ENCODE results near the gene TCP1. TPM values are rescaled to one million over a fixed set of nuclear protein-coding genes. Genes with fewer than 3 reads are reported as not detected.

The TCP1 gene
- polyA plus RNA-seq, 1 experiment: 144 TPM

GRCh38 chr6:159806021-159806458 is 16.6 kb upstream of the TCP1 start:
- TF ChIP-seq, protein P1, sequence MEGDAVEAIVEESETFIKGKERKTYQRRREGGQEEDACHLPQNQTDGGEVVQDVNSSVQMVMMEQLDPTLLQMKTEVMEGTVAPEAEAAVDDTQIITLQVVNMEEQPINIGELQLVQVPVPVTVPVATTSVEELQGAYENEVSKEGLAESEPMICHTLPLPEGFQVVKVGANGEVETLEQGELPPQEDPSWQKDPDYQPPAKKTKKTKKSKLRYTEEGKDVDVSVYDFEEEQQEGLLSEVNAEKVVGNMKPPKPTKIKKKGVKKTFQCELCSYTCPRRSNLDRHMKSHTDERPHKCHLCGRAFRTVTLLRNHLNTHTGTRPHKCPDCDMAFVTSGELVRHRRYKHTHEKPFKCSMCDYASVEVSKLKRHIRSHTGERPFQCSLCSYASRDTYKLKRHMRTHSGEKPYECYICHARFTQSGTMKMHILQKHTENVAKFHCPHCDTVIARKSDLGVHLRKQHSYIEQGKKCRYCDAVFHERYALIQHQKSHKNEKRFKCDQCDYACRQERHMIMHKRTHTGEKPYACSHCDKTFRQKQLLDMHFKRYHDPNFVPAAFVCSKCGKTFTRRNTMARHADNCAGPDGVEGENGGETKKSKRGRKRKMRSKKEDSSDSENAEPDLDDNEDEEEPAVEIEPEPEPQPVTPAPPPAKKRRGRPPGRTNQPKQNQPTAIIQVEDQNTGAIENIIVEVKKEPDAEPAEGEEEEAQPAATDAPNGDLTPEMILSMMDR (IDR thresholded peaks at IDR 0.05; ENCODE audit: insufficient read depth, low read depth, low read length): no peak
- ChIA-PET POLR2A (no interaction called here), CTCF (no interaction called here)
- no peaks in the 10 kb centered on the region for H3K27me3 ChIP-seq (ENCODE audit: control insufficient read depth, insufficient read depth, low read length)
- no peak for DNase-seq (ENCODE audit: low read depth)
- H3K4me3 ChIP-seq (ENCODE audit: low read depth, low read length): no peak overlapping the region
- H3K36me3 ChIP-seq (ENCODE audit: control insufficient read depth, insufficient read depth, low read length): no peaks in the 10 kb centered on the region

DNA sequence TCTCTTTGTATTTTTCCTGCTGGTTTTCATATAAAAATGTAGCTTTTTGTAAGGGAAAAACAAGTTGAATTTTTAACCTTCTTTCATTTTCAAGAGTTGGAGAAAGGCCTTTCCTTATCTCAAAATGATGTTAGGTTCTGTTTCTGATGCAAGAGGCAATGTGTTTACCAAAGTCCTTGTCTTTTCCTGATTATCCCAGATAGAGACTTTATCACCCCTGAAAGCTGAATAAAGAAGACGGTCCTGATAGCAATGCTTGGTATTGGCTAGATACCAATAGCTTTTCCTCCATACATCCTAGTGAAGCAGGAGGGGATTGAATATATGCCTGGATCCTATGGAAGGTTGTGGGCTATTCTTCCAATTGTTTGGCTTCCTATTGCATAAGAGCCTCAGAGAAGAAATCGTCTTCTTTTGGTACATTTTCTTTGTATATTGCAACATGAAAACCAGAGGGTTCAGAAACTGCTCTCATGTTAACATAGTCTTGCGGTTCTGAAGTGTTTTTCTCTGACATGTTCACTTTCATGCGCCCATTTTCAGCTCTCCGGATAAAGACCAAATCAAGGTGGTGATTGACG is 16.1 kb upstream of the TCP1 start:
- Histone ChIP-seq H3K36me3 (ENCODE audit: control insufficient read depth, insufficient read depth, low read length) (no peaks in the 10 kb centered on the region), H3K4me3 (ENCODE audit: low read depth, low read length) (no peak overlapping the region), H3K27me3 (ENCODE audit: control insufficient read depth, insufficient read depth, low read length) (no peaks in the 10 kb centered on the region)
- POLR2A ChIA-PET: no interaction called here
- CTCF ChIA-PET: no interaction called here
- TF ChIP-seq, protein P1 (IDR thresholded peaks at IDR 0.05; ENCODE audit: insufficient read depth, low read depth, low read length): no peak
- DNase-seq (ENCODE audit: low read depth): no peak

GRCh38 chr6:159804504-159804903 is 15.1 kb upstream of the TCP1 start:
- TF ChIP-seq, protein P1 (IDR thresholded peaks at IDR 0.05; ENCODE audit: insufficient read depth, low read depth, low read length): no peak
- no peak for DNase-seq (ENCODE audit: low read depth)
- POLR2A ChIA-PET: no interaction called here
- Histone ChIP-seq H3K27me3 (ENCODE audit: control insufficient read depth, insufficient read depth, low read length) (no peaks in the 10 kb centered on the region), H3K36me3 (ENCODE audit: control insufficient read depth, insufficient read depth, low read length) (no peaks in the 10 kb centered on the region), H3K4me3 (ENCODE audit: low read depth, low read length) (no peak overlapping the region)
- CTCF ChIA-PET: no interaction called here

GRCh38 chr6:159801935-159802334 is 12.5 kb upstream of the TCP1 start:
- CTCF ChIA-PET: no interaction called here
- TF ChIP-seq, protein P1 (IDR thresholded peaks at IDR 0.05; ENCODE audit: insufficient read depth, low read depth, low read length): no peak
- Histone ChIP-seq H3K36me3 (ENCODE audit: control insufficient read depth, insufficient read depth, low read length) (peaks cover 5% of the 10 kb centered on the region; the same call in 1 of the 2 replicates), H3K4me3 (ENCODE audit: low read depth, low read length) (no peak overlapping the region), H3K27me3 (ENCODE audit: control insufficient read depth, insufficient read depth, low read length) (no peaks in the 10 kb centered on the region)
- no peak for DNase-seq (ENCODE audit: low read depth)
- POLR2A ChIA-PET: no interaction called here

DNA sequence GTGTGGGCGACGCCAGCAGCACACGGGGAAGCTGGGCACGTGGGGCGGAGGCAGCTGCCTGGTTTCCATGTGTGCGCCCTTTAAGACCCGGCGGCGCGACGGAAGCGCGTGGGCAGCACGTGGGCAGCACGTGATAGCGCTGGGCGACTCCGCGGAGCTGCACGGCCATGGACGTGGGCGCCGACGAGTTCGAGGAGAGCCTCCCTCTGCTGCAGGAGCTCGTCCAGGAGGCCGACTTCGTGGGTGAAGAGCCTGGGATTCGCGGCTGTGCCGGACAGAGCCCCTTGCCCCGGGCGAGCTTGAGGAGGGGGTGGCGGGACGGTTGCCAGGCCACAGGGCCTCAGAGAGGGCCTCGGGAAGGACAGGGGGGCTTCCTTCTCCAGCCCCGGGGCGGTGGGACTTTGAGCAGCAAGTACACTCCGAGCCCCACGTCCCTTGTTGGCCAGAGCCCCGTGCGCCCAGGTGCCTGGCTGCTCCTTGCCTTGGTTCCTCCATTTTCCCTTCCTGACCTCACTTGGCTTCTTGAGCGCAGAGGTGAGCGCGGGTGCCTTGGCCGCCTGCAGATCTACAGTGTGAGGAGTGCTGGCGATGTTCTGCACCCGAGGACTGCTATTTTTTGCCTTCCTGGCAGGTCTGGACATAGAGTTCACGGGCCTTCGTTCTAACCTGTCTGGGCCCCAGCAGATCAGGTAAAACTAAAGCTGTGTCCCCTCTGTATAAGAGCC is 10.9 kb upstream of the TCP1 start, which contains the start of gene PNLDC1:
PNLDC1 (plus strand) TSS at position 136 of the 725 bp plus-strand sequence; CDS start at position 168, 32 bp downstream.
- CTCF ChIA-PET: no interaction called here
- DNase-seq (ENCODE audit: low read depth): no peak
- TF ChIP-seq, protein P1 (IDR thresholded peaks at IDR 0.05; ENCODE audit: insufficient read depth, low read depth, low read length): no peak
- H3K27me3 ChIP-seq (ENCODE audit: control insufficient read depth, insufficient read depth, low read length): no peaks in the 10 kb centered on the region
- POLR2A ChIA-PET: no interaction called here
- H3K4me3 ChIP-seq (ENCODE audit: low read depth, low read length): no peak within 1 kb of the TSS
- H3K36me3 ChIP-seq (ENCODE audit: control insufficient read depth, insufficient read depth, low read length): peaks cover 7% of the 10 kb centered on the region; the same call in 1 of the 2 replicates

All from BJ (cell line).